KBM-7 (cell line): Measurements from ENCODE around the gene KLHDC9.
"Not testable (repeated sequence)": the region's sequence is repeated elsewhere in the genome, so short reads cannot be mapped to it uniquely, and the experiment has no call there.

Experiments used
- DNase-seq: peaks from one replicate; pipeline ENCODE4 v3.0.0-alpha.2; 2015
- in situ Hi-C: fragments of 300-500 bp; cut with MboI; formaldehyde crosslinking; loops from 2 replicates; pipeline ENCODE4 v1.14.3; 2020; ENCODE audit warnings: low sequenced_read_pairs, low pct_unique_long_range_greater_than_20kb, mixed read lengths

Gene KLHDC9

DNA sequence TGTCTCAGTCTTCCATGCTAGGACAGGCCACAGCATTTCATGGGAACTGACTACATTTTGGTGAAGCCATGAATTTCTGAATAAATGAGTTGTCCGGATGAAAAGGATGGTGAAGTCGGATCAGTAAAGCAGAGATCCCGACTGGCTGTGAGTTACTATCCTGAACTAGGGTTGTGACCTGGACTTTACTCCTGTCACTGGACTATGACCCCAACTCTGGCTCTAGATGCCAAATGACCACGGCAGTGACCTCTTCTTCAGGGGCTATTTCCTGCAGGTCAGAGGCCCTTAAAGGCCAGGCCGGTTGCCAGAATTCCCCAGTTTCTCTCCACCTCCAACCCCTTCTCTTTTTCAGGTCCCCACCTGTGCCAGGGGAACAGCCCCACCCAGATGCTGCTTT is 7.1 kb upstream of the KLHDC9 start:
- in situ Hi-C loops: no loop called here
- no peak for DNase-seq

DNA sequence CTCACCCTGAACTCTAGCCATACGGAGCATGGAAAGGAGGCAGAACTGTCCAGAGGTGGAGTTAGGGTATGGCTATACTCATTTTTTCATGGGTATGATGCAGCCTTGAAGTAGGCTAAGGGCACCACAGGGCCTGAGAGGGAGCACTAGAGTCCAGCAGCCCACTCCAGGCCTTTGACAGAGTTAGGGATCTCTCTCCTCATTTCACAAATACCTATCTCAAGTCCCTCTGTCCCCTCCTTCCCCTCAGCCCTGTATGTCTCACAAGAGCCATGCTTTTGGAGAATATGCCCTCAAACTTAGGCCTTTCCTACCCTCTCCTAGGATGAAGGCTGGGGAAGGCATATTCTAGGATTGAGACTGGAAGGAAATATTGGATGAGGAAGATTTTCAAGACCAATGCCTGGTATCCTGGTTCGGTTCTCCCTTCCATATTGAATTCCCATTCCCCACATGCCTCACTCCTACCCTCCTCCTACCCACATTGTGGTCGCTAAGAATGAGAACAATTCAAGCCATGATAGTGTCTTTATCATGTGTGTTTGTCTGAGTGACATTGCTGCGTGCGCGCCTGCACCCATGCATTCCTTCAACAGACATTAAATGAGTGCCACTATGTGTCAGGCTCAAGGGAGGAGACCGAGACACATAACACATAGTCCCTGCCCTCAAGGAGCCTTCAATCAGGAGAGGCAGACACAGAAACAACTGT is 6.2 kb upstream of the KLHDC9 start:
- in situ Hi-C loops: no loop called here
- no peak for DNase-seq

GRCh38 chr1:161092621-161093028 is 5.5 kb upstream of the KLHDC9 start:
- no peak for DNase-seq
- in situ Hi-C loops: no loop called here

DNA sequence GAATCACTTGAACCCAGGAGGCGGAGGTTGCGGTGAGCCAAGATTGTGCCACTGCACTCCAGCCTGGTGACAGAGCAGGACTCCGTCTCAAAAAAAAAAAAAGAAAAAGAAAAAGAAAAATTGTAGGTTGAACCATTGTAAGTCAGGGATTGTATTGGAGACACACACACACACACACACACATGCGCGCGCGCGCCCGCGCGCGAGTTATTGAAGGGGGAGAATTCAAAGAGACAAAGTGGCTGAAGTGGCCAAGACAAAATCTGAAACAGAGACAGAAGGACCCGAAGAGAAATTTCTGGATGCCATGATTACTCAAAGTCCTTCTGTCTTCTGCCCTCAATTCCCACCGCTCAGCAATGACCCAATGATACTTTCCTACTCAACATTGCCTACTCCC is 3.7 kb upstream of the KLHDC9 start:
- in situ Hi-C loops: no loop called here
- DNase-seq: no peak

DNA sequence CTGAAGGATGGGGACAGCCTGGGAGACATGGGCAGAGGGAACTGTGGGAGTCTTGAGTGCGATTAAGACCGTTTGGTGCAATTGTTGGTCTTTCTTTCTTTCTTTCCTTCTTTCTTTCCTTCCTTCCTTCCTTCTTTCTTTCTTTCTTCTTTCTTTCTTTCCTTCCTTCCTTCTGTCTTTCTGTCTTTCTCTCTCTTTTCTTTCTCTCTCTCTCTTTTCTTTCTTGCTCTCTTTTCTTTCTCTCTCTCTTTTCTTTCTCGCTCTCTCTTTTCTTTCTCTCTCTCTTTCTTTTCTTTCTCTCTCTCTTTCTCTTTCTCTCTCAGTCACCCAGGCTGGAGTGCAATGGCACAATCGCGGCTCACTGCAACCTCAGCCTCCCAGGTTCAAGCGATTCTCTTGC is 2.9 kb upstream of the KLHDC9 start:
- in situ Hi-C loops: no loop called here
- DNase-seq: no peak

- no peak for DNase-seq
- in situ Hi-C loops: no loop called here
Observed at GRCh38 chr1:161096015-161096414, 2.1 kb upstream of the KLHDC9 start.

- no peak for DNase-seq
- in situ Hi-C loops: no loop called here
Observed at GRCh38 chr1:161096530-161096929, 1.6 kb upstream of the KLHDC9 start.

DNA sequence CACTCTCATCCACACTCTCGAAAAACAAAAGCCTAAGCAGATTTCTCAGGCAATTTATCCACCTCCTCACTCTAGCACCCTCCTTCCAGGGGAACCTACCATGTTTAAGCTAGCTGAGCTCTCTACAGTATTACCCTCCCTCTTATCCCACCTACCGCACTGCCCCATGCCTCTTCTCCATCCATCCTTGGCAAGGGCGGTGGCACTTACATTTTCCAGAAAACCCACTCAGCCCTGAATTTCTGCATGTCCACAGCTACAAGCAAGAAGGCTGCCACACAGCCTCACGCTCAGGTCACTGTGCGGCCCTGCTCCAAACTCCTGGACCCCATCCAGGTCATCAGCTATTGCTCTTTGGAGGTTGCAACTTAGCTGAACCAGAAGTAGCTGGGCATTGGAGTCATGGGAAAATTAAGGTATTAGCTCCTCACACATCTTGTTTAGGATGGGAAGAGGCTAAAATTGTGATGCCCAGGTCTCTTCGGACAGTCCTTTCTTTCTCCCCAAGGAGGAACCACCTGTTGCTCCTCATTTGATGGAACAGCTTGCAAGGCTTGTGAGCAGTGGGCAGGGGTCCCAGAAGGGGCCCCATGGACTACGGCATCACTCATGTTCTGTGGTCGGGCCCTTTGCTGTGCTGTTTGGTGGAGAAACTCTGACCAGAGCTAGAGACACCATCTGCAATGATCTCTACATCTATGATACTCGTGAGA is 1.1 kb downstream of the KLHDC9 start:
- in situ Hi-C loops: no loop called here
- DNase-seq: no peak

DNA sequence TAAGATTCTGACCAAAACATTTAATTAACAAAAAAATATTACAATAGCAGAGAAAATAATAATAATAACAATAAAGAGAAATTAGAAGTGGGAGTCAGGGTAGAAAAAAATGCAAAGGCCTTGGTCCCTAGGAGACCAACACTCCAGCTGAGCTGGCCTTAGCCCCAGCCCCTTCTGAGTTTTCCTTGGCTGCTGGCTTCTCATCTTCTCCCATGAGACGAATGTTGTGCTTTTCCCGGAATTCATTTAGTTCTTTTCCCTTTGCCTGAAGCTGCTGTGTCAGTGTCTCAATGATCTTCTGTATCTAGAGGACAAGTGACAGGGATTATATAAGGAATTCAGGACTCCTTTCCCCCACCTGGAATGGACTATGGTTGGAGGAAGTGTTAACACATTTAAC is 2.4 kb downstream of the KLHDC9 start:
- DNase-seq: no peak
- in situ Hi-C loops: no loop called here

- in situ Hi-C loops: no loop called here
- no peak for DNase-seq
Observed at GRCh38 chr1:161106431-161106830, 8.3 kb downstream of the KLHDC9 start.

GRCh38 chr1:161111117-161111516 is 13.0 kb downstream of the KLHDC9 start:
- in situ Hi-C loops: no loop called here
- DNase-seq: no peak

DNA sequence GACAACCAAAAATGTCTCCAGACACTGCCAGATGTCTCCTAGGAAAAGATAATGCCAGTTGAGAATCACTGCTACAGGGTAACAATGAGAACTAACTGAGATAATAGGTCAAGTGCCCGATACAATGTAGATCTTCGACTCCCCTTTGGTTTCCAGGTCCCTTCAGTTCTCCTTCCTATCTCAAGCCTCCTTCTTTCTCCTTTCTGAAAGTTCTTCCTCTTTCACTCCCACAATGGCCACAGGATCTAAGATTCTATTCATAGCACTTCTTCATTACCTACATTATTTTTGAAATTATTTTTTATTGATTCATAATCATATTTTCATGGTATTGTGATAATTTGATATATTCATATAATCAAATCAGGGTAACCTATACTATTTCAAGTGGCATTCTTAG is 13.4 kb downstream of the KLHDC9 start:
- DNase-seq: peak; percentile 45
- in situ Hi-C loops: no loop called here

DNA sequence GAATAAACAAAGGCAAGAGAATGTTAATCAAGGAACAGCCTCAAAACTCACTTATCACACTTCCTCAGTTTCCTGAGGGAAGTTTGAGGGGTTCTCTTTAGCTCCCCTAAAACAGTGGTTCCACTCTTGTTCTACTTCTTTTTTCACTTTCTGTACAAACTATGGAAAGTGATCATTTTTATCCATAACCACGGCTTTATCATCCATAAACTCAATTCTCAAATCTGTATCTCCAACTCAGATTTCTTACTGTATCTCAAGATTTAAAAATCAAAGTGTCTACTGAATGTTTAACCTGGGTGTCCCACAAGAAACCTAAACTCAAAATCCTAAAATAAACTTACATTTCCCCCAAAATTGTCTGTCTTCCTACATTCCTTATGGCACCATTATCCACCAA is 15.8 kb downstream of the KLHDC9 start:
- in situ Hi-C loops: no loop called here
- no peak for DNase-seq

DNA sequence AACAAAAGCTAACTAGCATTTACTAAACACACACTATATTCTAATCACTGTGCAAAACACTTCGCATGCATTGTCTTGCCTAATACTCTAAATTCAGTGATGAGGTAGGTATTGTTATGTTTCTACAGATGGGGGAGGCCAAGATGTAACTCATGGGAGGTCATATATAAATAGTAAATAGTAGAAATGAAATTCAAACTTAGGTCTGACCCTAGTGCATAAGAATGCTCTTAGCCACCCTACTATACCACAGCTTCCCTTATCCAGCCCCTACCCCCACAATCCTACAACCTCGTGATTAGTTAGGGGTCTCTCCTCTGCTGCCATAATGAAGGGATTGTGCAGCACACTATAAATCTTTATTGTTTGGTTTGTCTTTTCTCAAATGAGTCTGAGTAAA is 16.4 kb downstream of the KLHDC9 start:
- DNase-seq: no peak
- in situ Hi-C loops: no loop called here

DNA sequence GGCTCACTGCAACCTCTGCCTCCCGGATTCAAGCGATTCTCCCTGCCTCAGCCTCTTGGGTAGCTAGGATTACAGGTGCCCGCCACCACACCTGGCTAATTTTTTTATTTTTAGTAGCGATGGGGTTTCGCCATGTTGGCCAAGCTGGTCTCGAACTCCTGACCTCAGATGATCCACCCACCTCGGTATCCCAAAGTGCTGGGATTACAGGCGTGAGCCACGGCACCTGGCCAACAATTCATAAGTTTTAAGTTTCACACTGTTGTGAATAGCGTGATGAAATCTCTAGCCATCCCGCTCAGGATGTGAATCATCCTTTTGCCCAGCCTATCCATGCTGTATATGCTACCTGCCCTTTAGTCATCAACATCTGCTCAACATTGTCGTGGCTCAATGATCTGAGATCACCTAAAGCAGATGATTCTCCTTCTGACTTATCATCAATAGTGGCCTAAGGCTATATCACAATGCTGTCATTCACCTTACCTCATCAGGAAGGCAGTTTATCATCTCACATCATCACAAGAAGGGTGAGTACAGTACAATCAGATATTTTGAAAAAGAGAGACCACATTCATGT is 17.1 kb downstream of the KLHDC9 start:
- in situ Hi-C loops: no loop called here
- DNase-seq: no peak

GRCh38 chr1:161115961-161116360 is 17.8 kb downstream of the KLHDC9 start:
- in situ Hi-C loops, DNase-seq: not testable (repeated sequence)

DNA sequence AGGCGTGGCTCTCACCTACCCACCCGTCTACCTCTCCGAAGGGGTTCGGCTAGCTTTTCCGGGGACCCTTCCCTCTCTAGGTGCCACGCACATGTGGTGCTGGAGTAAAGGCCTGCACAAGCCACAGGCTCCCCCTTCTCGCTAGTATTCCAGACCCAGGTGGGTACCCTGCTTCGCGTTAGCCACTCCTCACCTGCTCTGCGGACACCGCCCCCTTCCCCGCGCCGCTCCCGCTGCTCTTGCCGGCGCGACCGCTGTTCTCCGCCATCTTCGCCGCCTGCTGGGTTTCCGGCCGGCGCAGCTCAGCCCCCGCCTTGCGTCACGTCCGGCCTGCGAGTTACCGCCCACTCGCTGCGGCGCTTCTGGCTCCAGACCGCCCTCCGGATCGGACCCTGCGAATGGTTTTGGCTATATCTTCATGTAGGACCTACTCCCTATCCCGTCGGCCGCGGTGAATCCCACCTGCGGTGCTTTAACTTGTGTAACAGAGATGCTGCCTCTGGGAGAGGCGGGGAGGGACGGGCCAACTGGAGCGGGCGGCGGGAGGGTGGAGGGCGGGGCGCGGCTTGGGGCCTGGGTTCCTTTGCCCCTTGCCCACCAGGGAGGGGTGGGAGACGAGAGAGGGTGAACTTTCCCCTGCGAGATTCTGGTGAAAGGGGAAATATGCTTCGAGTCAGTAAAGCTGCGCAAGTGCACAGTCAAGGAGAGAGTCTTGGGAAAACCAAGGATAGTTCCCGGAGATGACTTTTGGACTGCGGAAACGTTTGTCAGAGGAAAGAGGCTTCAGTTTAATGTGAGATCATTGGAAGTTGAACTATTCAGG is 19.8 kb downstream of the KLHDC9 start, which contains the start of the genes NIT1 and PFDN2:
Gene NIT1, plus strand, starts transcription at position 347 of the 823 bp plus-strand sequence. Its CDS starts 72 bp downstream, at position 419.
Gene PFDN2, minus strand, starts transcription at position 279 of the 823 bp plus-strand sequence. Its CDS starts 11 bp downstream, at position 268.
- in situ Hi-C loops: no loop called here
- DNase-seq: peak; percentile 86

- in situ Hi-C loops: no loop called here
- peak; percentile 63 for DNase-seq
Observed at GRCh38 chr1:161119092-161119903, 21.1 kb downstream of the KLHDC9 start.
